ENCODE data around the gene PKLR.

DNA sequence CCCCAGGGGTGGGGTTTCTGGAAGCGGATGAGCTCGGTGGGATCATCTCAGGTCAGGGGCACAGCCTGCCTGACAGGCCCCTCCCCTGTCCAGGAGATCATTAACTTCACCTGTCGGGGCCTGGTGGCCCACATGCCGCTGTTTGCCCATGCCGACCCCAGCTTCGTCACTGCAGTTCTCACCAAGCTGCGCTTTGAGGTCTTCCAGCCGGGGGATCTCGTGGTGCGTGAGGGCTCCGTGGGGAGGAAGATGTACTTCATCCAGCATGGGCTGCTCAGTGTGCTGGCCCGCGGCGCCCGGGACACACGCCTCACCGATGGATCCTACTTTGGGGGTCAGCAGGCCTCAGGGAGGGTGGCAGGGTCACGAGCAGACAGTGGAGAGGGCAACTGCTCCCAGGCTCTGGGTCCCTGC, 15.6 kb downstream of the PKLR start:
- TF ChIP-seq POLR2A (IDR thresholded peaks at IDR 0.05; ENCODE audit: borderline replicate concordance, extremely low read depth, insufficient read depth, insufficient read length) (no peak), MAX (IDR thresholded peaks at IDR 0.05) (no peak), EZH2phosphoT487 (IDR thresholded peaks at IDR 0.05; ENCODE audit: borderline replicate concordance) (no peak), EZH2 (IDR thresholded peaks at IDR 0.05) (no peak), TCF7L2 (IDR thresholded peaks at IDR 0.05; ENCODE audit: borderline replicate concordance, extremely low read depth, insufficient read depth, insufficient read length) (no peak), YY1 (IDR thresholded peaks at IDR 0.05; ENCODE audit: extremely low read depth, insufficient replicate concordance, low read depth, low read length) (no peak)
- TF ChIP-seq, protein P1, sequence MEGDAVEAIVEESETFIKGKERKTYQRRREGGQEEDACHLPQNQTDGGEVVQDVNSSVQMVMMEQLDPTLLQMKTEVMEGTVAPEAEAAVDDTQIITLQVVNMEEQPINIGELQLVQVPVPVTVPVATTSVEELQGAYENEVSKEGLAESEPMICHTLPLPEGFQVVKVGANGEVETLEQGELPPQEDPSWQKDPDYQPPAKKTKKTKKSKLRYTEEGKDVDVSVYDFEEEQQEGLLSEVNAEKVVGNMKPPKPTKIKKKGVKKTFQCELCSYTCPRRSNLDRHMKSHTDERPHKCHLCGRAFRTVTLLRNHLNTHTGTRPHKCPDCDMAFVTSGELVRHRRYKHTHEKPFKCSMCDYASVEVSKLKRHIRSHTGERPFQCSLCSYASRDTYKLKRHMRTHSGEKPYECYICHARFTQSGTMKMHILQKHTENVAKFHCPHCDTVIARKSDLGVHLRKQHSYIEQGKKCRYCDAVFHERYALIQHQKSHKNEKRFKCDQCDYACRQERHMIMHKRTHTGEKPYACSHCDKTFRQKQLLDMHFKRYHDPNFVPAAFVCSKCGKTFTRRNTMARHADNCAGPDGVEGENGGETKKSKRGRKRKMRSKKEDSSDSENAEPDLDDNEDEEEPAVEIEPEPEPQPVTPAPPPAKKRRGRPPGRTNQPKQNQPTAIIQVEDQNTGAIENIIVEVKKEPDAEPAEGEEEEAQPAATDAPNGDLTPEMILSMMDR (IDR thresholded peaks at IDR 0.05 in 2 of 3, conservative IDR thresholded peaks at IDR 0.05 in 1 of 3; ENCODE audit: borderline replicate concordance in 1 of 3, insufficient read depth in 1 of 3, low read depth in 2 of 3, low read length in 2 of 3) = no peak
- TF ChIP-seq, protein P2, sequence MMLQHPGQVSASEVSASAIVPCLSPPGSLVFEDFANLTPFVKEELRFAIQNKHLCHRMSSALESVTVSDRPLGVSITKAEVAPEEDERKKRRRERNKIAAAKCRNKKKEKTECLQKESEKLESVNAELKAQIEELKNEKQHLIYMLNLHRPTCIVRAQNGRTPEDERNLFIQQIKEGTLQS (IDR thresholded peaks at IDR 0.05) = no peak
